Endometrial microvascular endothelial cells (primary cell): ENCODE data around the gene ZGRF1. TPM values are rescaled to one million over a fixed set of nuclear protein-coding genes. Genes with fewer than 3 reads are reported as not detected.
"Not testable (repeated sequence)": the region's sequence is repeated elsewhere in the genome, so short reads cannot be mapped to it uniquely, and the experiment has no call there.

Experiments
- in situ Hi-C: cut with HindIII; loops from 2 replicates; pipeline ENCODE4 v1.10.0; 2017; ENCODE audit warnings: low sequenced_read_pairs, low pct_unique_long_range_greater_than_20kb; ENCODE audit errors: inconsistent ontology term
- total RNA-seq: library from RNA; depleted of rRNA; stranded (reverse); fragments of >200 nt; gene quantifications from one replicate; pipeline ENCODE4 v1.2.3, GENCODE V29; 2015; ENCODE audit errors: inconsistent ontology term

The ZGRF1 gene
- total RNA-seq, 1 donor from 2014 or later = 8.5 TPM

DNA sequence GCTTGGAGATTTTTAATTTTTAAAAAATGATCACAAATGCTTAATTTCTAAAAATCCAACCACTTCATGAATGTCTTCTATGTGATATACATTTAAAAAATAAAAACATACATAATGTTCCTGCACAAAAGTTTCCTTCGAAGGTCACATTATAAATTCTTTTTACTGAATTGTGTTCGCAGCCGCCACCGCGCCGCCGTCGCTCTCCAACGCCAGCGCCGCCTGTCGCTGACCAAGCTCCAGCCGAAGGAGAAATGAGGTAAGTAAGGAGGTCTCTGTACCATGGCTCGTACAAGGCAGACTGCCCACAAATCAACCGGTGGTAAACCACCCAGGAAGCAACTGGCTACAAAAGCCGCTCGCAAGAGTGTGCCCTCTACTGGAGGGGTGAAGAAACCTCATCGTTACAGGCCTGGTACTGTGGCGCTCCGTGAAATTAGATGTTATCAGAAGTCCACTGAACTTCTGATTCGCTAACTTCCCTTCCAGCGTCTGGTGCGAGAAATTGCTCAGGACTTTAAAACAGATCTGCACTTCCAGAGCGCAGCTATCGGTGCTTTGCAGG, 71.9 kb downstream of the ZGRF1 start:
- in situ Hi-C loops = no loop called here

DNA sequence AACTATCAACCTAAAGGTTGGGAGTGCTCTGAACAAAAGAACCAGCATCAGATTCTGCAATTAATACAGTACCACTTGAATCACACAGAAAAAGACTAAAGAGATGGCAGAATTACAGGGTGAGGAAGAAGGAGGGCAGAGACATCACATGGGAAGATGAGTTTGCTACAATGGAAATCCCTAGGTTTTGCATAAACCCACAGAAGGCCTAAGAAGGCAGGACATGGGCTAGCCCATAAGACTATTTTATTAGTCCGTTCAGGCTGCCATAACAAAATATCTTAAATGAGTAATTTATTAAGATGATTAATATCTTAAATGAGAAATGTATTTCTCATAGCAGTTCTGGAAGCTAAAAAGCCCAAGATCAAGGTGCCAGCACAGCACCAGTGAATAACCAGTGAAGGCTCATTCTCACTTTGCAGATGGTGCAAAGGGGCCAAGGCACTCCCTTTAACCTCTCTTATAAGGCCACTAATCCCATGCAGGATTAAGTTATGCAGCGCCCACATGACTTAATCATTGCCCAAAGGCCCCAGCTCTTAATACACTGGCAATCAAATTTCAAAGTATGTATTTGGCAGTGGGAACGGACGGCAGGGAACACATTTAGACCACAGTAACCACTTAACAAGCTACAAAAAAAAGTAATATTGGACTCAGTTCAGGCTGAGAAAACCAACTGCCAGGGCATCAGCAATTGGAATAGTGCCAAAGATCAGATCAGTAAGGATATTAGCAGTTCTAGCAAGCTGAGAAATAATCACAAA, 73.1 kb downstream of the ZGRF1 start:
- in situ Hi-C loops = no loop called here

DNA sequence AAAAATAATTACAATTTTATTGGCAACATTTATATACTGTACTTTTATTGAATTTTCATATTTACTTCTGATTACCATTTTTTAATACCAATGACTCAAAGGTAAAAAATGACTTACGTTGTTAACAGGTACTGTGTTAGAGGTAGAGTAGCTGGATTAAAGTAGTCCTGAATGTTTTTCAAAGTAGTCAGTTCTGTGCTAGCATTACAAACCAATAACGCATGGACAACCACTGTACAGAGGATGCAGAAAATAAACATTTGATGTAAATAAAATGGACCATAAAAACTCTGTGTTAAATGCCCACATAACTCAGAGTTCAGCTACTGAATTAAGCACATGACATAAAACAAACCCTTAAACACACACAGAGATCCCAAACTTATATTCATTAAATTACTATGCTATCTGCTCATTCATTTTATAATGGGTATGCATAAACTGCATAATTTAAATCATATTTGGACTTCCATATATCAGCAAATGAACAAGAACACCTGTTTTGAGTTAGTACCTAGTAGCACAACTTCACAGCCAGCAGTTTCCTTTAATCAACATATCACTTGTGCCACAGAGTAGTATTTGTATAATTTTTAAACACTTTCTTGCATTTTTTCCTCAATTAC, 74.3 kb downstream of the ZGRF1 start:
- in situ Hi-C loops = no loop called here

- in situ Hi-C loops = no loop called here
Measured at GRCh38 chr4:112560084-112560483, 76.6 kb downstream of the ZGRF1 start.

- in situ Hi-C loops = no loop called here
Measured at GRCh38 chr4:112559053-112559452, 77.7 kb downstream of the ZGRF1 start.

DNA sequence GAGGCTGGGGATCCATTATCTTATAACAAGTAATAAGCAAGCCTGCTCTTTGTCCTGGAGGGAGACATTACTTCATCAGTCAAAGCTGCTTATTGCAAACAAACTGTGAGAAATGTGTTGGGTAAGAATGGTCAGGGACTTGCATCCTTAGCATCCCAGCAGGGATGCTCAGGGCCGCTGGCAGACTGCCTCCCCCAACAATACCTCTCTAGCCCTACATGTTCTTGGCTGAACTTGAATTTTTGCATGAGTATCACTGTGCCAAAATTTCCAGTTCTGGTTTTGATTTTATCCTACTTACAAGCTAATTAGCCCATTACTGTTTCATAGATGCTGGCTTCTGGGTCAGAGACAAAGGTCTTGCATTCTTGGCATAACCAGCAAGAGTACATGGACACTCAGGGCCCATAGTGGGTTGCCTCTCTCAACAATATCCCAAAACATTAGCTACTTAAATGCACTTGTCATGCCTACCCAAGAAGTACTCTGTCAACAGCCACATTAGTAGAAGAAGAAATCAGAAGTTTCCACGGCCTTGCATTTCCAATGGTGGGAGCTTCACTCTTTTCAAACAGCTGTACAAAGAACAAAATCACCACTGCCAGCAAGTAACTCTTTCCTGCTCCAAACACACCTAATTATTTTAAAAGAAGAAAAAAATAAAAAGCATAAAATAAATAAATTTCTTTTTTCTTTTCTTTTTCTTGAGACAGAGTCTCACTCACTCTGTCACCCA, 78.9 kb downstream of the ZGRF1 start:
- in situ Hi-C loops = no loop called here

DNA sequence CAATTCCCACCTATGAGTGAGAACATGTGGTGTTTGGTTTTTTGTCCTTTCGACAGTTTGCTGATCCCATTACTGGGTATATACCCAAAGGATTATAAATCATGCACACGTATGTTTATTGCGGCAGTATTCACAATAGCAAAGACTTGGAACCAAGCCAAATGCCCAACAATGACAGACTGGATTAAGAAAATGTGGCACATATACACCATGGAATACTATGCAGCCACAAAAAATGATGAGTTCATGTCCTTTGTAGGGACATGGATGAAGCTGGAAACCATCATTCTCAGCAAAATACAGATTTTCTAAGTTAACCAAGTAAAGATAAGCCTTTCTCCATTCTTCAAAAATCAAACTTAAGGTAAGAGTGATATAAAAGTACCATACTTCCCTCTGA, 82.4 kb downstream of the ZGRF1 start:
- in situ Hi-C loops = not testable (repeated sequence)

GRCh38 chr4:112552668-112553067, 84.0 kb downstream of the ZGRF1 start:
- in situ Hi-C loops = no loop called here

GRCh38 chr4:112550728-112551127, 86.0 kb downstream of the ZGRF1 start:
- in situ Hi-C loops = no loop called here

GRCh38 chr4:112546476-112546875, 90.2 kb downstream of the ZGRF1 start:
- in situ Hi-C loops = no loop called here

DNA sequence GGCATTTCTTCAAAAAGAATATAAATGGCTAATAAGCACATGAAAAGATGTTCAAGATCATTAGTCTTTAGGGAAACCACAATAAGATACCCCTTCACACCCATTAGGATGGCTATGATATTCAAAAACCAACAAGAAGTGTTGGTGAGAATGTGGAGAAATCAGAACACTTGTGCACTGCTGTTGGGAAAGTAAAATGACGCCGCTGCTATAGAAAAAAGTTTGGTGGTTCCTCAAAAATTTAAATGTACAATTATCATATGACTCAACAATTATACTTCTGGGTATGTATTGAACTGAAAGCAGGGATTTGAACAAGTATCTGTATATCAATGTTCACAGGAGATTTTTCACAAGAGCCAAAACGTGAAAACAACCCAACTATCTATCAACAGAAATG, 91.4 kb downstream of the ZGRF1 start:
- in situ Hi-C loops = no loop called here

GRCh38 chr4:112540695-112541094, 96.0 kb downstream of the ZGRF1 start:
- in situ Hi-C loops = no loop called here

- in situ Hi-C loops = no loop called here
Measured at GRCh38 chr4:112536123-112536522, 100.6 kb downstream of the ZGRF1 start.

GRCh38 chr4:112532267-112532666, 104.4 kb downstream of the ZGRF1 start:
- in situ Hi-C loops = no loop called here

DNA sequence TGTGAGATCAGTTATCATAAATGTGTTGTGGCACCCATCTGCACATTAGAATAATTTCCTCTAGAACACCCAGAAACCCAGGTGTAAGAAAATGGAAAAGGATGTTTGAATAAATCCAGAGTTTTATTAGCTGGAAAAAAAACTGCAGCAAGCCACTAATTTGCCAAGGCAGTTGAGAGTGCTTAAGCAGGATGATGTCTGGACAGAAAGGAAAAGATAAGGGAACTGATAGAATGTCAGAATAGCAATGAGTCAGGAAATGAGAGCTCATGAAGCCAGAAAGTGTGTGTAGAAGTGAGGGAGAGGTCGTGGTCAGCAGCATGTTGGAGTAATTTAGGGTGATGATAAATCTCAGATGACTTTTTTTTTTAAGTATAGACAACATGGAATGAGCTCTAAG, 105.6 kb downstream of the ZGRF1 start:
- in situ Hi-C loops = no loop called here

- in situ Hi-C loops = no loop called here
Measured at GRCh38 chr4:112526061-112526460, 110.6 kb downstream of the ZGRF1 start.

- in situ Hi-C loops = loop anchor here (25.0 kb wide), 1 partner anchor 387 kb away; the partner anchor contains the start of gene FAM241A
Measured at GRCh38 chr4:112523764-112524505, 112.8 kb downstream of the ZGRF1 start.

GRCh38 chr4:112523008-112523721, 113.5 kb downstream of the ZGRF1 start:
- in situ Hi-C loops = loop anchor here (25.0 kb wide), 1 partner anchor 386 kb away; the partner anchor contains the start of gene FAM241A
